HG03442 (cell line): ENCODE results near the gene VAT1L.

ENCODE experiments used
- ATAC-seq: cut with Tn5 transposase; IDR thresholded peaks from one replicate; pipeline ENCODE4 v1.9.1; 2021; ENCODE audit warnings: mild to moderate bottlenecking, moderate library complexity; ENCODE audit not compliant: unreplicated experiment

The VAT1L gene

DNA sequence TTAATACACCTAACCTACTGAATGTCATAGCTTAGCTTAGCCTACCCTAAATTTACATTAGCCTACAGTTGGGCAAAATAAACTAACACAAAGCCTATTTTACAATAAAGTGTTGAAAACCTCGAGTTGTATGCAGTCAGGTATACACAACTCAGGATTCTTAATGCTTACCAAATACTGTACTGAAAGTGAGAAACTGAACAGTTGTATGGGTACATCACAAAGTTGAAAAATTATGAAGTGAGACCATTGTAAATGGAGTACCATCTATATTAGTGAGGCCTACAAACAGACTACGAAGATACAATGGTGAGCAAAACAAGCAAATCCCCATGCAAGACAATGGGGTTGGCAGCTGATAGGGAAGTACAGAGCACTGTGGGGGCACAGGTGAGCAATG, 79.7 kb downstream of the VAT1L start:
- peak; percentile 39 for ATAC-seq

DNA sequence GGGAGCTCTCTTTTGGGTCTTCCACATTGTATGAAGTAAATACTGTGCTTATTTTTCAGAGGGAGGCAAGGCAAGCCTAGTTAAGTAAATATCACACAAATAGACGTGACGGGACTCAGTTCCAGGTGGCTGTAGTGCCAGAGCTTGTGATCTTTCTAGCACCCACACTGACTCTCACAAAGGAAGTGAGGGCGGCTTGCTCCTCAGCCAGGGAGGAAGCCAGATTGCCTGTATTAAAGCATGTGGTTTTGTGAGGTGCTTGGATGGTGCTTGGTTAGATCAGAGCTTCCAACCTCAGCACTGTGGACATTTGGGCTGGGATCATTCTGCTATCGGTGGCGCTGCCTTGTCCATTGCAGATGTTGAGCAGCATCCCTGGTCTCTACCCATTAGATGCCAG, 80.1 kb downstream of the VAT1L start:
- peak; percentile 94 for ATAC-seq

DNA sequence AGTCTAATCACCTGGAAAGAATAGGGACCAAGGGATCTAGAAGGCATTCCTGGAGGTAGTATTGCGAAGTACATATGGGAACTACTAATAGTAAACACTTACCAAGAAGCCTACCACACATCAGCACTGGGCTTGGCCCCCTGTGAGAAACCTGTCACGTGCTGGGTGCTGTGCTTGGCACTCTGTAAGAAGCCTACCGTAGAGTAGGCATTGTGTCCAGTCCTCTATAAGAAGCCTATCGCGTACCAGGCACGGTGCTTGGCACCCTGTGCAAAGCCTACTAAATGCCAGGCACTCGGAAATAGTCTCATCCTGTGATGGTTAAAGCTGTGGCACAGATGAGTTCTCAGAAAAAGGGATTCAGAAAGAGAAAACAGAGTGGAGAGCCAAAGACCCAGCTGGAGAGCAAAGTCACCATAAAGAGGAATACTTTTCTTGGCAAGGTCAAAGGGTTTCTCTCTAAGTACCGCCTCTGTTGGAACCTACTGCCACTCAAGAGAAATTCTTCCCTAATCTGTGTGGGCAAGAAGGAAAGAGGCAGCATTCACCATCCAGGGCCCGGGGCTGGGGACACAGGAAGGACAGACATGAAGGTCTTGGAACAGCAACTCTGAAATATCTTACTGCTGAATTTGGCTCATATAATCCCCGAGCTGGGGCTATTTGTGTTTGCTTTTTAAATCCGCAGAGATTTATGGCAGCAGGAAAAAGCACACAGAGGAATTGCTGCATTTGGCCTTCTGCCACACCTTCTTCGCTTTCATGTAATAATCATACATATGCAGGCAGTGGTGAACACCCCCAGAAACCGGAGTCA, 81.8 kb downstream of the VAT1L start:
- ATAC-seq, result no peak

DNA sequence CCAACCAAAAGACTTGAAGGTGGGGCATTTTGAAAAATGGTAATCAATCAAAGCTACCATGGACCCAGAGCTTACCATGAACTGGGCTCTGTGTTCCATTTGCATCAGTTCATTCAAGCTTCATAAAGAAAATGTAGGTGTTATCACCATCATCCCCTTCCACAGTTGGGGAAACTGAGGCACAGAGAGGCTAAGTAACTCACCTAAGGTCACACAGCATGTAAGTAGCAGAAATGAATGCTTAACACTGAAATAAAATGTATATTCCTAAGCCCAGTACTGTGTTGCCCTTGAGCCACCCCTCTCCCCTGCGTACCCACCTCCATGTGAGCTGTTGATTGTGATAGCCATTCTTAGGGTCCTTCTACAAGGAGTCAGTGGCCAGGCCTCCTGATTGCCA, 83.6 kb downstream of the VAT1L start:
- no peak for ATAC-seq

DNA sequence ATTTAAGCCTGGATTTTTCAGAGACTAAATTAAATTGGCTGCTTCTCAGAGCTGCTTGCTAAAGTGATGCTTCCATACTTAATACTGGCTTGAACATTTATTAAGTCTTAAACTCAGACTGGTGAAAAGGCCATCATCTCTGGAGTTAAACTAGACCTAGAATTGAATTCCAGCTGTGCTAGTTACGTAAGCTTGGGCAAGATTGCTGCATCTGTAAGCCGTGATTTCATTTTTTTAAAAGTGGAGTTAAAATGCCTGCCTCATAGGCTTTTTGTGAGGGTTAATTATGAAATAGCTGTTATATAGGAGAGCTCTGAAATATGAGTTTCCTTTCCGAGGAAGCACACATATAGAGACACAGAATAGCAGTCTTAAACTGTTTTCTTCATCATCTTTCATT, 84.7 kb downstream of the VAT1L start:
- no peak for ATAC-seq

DNA sequence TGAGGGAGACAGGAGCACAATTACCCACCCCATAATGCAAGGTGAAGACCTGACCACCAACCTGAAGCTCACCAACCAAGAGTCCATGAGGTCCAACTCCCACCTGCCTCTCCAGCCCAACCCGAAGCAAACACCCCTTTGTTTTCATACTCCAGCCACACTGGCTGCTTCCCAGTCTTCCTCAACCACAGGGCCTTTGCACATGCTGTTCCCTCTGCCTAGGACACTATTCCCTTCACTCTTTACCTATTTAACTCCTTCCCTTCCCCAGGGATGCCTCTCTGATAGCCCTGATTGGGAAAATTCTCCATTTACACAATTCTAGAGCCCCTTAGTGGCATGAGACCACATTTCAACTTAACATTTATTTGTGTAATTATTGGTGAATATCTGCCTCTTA, 86.0 kb downstream of the VAT1L start:
- no peak for ATAC-seq

DNA sequence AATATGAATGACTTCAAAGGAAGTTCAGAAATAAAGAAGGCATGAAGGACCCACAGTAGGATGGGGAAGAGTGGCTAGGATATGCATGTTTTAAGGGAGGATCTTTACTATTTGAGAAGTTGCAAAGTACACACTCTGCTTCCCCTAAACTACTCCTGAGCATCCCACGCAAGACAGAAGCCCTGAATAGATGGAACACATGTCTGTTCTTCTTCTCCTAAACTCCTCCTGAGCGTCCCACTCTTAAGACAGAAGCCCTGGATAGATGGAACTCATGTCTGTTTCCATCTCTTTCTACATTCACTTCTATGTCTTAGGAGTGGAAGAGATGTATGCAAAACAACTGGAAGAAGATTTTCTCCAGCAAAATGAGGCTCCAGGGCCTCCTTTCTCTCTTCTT, 88.4 kb downstream of the VAT1L start:
- no peak for ATAC-seq

DNA sequence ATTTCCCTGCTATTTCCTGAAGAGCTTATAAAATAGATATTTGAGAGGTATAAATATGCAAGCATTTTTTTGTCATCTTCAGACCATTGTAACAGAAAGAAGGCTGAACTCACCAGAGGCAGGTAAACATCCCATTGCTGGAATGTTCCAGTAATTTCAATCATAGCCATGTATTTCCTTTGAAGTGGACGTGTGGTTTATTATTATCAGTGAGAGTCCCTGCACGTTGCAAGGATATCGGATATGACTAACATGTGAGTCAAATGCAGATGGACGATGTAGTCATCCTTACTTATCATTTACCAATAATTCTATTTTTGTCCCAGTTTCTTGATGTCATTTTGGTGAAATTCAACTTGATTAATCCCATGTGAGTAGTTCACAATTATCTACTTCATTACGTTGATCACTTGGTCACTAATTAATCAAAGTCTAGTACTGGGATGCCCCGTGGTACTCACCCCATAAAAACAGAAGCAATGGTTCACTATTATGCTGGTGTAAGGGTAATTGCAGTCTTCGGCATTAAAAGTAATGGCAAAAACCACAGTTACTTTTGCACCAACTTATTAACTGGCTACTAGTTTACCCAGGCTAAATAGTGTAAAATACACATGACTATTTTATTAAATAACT, 89.5 kb downstream of the VAT1L start:
- ATAC-seq, result no peak

DNA sequence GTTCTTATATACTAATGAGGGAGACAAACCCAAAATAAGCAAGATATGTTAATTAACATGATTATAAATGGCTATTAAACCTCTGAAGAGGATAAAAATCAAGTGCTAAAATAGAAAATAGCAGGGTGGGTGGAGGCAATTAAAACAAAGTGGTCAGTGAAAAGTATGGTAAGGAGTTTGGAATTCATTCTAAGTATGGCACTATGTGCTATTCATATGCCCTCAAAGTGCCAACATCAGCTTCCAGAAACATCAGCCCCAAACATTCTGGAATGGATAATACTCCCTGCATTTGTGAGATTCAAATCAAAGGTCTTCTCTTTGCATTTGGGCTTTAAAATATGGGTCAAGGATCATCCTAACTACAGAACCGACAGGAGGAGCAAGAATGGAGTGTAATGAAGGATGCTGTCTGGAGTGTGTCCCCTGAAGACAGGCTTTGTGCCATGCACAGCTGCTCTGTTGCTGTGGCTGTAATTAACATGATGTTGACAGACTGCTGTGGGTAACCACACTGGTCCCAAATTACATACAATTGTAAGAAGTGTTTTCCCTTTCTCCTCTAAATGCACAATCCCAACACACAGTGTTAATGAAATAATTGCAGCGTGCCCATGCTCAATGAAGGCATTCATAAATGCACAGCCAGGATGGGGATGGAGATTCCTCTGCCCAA, 93.1 kb downstream of the VAT1L start:
- ATAC-seq, result no peak

DNA sequence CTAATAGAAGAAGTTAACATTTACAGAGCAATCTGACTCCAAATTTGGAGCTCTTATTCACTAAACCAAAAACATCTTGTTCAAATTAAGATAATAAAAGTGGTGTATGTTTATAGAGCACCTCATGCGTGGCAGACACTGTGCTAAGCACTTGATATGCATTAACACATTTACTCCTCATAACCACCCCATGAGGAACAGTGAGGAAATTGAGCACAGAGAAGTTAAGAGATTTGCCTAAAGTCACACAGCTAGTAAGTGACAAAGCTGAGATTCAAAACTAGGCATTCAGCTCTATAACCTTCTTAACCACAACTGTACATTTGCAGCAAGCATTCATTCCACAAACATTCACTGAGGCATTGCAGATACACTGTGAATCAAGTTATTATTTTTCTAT, 94.0 kb downstream of the VAT1L start:
- no peak for ATAC-seq

DNA sequence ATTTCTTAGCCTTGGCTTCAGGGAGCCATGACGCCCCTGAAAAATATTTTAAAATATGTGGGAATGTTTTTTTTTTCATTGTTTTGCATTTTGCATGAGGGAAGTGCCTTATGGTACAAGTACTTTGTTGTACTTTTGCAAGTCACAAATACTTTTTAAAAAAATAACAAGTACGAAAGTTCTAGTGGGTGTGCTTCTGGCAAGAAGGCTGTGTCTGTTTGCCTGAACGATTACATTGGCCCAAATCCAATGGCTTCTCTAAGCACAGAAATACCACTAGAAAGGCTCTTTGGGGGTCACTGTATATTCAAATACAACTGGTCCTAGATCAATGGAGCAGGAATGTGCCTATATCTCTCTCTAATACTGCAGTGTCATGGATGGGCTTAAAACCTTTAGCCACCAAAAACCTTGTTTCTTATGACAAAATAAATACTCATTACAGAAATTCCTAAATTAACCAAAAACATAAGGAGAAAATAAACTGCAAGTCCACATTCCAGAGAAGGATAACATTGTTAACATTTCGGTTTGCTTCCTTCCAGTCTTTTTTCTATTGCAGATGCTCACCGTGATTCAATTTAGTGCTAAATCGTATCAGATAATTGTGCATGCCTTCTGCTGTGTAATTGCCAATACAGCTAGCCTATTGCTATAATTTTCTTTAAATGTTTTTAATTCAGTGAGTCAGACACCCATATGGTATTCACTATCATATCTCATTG, 97.4 kb downstream of the VAT1L start:
- ATAC-seq, result no peak

DNA sequence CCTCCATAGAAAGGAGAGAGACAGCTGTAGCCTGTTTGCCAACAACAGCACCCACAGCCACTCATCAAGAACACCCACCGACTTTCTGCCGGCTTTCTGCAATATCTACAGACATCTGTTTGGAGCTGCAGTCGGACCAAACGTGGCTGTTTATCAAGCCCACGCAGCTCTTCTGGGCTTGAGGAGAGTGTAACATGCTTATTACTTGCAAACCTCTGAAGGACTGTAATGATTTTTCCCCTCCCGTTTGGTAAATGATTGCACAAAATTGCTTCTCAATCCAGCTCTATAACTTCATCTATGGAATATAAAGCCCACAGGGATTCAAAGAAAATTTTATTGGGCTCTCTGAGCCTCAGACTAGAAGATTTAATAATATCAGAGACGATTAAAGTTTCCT, 100.5 kb downstream of the VAT1L start:
- ATAC-seq, result no peak

DNA sequence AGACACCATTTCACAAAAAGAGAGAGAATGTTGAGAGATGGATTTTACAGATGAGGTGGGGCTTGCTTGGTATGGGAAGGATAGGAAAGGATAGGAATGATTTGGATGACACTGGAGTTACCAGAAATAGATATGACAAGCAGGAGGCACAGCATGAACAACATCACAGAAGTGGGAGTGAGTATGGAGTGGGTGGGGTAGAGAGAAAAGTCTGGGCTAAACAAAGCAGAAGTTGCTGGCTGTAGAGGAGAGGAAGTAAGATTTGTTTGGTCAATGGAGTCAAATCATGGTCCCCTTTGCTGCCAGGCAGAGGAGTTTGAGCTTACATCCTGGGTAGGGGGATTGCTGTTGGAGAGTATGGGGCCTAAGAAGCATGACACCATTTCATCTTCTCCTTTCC, 101.7 kb downstream of the VAT1L start:
- no peak for ATAC-seq

DNA sequence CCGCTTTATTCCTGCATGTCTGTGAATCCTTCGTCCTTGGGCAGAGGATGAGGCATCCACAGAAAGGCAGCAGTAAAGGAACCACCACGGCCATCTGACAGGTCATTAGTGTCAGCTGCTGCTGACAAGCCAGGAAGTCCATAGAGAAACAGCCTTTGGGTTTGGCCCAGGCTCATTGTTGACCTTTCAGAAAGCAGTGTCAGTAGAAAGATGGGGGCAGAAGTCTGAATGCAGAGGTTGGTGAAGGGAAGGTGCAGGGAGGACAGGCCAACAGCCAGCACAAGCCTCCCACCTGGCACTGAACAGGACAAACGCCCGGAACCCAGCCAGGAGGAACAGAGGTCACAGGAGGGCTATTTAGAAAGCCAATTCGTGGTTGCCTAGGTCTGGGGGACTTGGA, 105.8 kb downstream of the VAT1L start:
- ATAC-seq, result no peak

DNA sequence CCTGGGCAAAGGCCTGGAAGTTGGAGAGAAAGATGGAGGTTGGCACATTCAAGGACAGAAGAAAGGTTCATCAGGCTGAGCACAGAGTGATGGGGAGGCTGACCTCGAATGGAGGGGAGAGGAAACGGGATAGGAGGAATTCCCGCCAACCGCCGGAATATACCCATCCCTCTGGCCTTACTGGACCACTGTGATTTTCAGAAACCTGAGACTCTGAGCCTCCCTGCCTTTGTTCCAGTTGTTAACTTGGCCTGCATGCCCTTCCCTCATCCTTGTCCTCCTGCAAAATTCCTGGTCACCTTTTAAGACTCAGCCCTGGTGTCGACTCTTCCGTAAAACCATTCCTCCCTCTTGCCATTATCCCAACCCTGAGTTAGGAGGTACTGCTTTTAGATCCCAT, 107.6 kb downstream of the VAT1L start:
- ATAC-seq, result no peak

DNA sequence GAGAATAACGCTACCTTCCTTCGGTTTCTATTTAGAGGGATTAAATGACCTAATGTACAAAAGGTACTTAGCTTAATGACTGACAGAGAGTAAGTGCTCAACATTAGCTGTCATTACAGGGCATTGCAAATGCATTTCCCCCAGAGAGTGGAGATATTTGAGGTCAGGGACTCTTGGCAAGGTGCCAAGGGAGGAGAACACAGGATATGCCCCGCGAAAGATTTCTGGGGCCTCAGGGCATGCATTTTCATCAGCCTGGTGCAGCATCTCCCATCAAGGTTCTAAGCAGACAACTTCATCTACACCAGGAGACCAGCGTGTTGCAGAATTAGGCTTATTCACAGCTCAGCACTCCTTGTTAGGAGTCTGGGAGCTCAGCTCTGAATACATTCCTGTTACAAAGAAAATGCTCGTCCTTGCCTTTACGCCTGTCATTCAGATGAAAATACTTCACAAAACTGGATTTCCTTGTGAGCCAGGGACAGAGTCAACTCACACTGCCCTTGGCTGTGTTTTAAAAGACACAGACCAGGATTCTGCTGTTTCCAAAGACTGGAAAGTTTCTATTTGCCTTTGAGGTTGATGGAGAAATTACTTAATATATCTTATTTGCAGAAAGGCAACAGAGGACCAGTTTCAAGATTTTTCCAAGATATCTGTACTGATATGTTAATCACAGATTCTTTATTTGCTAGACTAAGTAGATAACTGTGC, 108.2 kb downstream of the VAT1L start:
- ATAC-seq, result no peak

DNA sequence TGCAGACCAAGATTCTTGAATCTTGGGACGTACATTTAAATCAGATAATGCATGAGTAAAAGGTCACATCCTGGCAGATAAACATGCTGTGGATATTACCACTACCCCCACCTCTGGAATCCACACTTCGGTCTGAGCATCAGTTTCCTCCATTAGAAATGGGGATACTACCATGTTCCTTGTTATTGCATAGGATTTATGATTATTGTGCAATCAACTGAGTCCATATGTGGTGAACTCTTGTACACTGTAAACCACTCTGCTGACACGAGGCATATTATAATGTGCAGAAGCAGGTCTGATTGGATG, 108.7 kb downstream of the VAT1L start:
- no peak for ATAC-seq

DNA sequence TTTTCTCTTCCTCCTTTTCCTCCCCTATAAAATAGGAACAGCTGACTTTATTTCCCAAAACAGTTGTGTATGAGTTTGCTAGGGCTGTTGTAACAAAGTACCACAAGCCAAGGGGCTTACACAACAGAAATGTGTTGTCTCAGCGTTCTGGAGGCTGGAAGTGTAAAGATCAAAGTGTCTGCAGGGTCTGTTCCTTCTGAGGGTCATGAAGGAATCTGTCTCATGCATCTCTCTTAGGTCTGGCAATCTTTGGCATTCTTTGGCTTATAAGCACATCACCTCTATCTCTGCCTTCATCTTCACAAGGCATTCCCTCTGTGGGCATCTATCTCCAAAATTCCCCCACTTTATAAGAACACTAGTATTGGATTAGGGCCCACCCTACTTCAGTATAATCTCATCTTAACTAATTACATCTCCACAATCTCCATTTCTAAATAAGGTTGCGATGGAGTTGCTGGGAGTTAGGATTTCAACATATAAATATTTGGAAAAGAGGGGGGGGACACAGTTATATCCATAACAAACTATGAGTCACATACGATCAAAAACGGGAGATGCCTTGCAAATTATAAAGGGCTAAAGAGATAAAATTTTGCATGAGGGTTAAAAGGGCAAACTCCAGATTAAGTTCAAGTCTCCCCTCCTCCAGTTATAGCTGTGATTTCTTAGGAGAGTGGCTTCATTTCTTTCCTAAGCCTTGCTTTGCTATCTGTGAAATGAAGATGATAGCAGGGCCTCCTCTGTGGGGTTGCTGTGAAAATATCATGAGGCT, 109.7 kb downstream of the VAT1L start:
- no peak for ATAC-seq

DNA sequence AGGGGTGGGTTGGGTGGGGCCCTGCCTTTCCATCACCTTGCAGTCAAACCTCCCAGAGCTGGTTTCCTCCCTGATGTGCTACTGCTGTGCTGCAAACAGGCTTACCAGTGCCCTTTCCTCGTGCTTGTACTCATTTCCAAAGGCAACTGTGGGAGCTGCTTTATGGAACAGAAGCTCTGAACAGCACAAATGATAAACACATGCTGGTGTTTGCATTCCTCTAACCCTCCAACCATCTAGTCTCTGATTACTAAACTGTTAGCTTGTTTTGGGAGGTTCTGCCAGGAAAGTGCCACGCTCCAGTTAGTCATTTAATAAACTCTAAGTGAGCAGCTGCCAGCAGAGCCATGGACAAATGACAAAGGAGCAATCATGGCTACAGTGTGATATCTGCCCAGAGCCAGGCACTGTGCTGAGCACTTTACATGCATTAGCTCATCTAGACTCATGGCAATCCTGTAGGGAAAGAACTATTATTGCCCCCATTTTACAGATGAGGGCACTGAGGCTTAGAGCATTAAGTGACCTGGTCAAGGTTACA, 110.4 kb downstream of the VAT1L start:
- no peak for ATAC-seq

DNA sequence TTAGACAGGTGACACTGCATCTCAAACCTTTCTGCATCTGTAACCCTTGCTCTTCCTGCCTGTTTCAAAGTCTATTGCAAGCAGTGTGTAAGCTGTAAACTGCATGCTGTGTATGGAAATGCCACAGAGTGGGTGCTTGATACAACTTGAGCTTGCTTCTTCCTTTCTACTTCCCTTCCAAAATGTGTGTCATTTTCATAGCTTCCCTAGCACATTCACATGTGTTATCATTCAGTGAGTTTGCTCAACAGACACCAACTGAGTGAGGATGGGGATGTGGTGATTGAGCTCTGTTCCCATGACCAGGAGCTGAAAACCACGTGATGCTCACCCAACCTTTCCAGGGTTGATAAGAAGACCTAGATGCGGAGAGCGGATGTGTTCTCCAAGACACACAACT, 111.1 kb downstream of the VAT1L start:
- ATAC-seq, result no peak
